ENCODE measurements around the gene NAA60. TPM values are rescaled to one million over a fixed set of nuclear protein-coding genes. Genes with fewer than 3 reads are reported as not detected.

Gene NAA60
- total RNA-seq, 1 experiment from 2014 or later = 57.5 TPM

GRCh38 chr16:3490911-3491629, 47.6 kb downstream of the NAA60 start:
- CTCF ChIA-PET = interaction anchor here (0.5 kb wide), 2 partner anchors 10 to 18 kb away, joined by 4 to 10 read pairs; no protein-coding TSS in a partner anchor
- no peaks in the 10 kb centered on the region for H3K9me3 ChIP-seq (ENCODE audit: insufficient read depth, low read depth)
- no peak overlapping the region for H3K4me3 ChIP-seq
- no TSS peak for BruUV-seq (replicated peaks)
- H3F3A ChIP-seq (ENCODE audit: insufficient read depth, low read depth) = peaks cover 16% of the 10 kb centered on the region; the same call in 1 of the 2 replicates
- H3K4me1 ChIP-seq (replicated peaks; ENCODE audit: insufficient read depth) = peaks cover 13% of the 10 kb centered on the region
- no peaks in the 10 kb centered on the region; the same call in 1 of the 2 replicates for H4K20me1 ChIP-seq (ENCODE audit: insufficient read depth)
- no peaks in the 10 kb centered on the region for H3K9me2 ChIP-seq (ENCODE audit: insufficient read depth)
- no peaks in the 10 kb centered on the region for H3K27me3 ChIP-seq (ENCODE audit: insufficient read depth, low read depth)
- H3K79me2 ChIP-seq (ENCODE audit: low read depth) = no peaks in the 10 kb centered on the region
- H3K4me2 ChIP-seq = no peak overlapping the region
- no peak overlapping the region for H3K27ac ChIP-seq
- no peak overlapping the region for H2AFZ ChIP-seq
- H3K36me3 ChIP-seq (ENCODE audit: low read depth) = no peaks in the 10 kb centered on the region
- POLR2A ChIA-PET (ENCODE audit: unreplicated experiment) = no interaction called here
- intact Hi-C loops (cut with micrococcal nuclease; ENCODE audit: unreplicated experiment) = no loop called here
- DNase-seq = no peak
- TF ChIP-seq EZH2 (IDR thresholded peaks at IDR 0.05; ENCODE audit: low read depth) (no peak), CTCF (conservative IDR thresholded peaks at IDR 0.05) (no peak)

GRCh38 chr16:3492356-3492755, 48.9 kb downstream of the NAA60 start:
- BruUV-seq (replicated peaks) = no TSS peak
- Histone ChIP-seq H2AFZ (no peak overlapping the region), H3K79me2 (ENCODE audit: low read depth) (no peaks in the 10 kb centered on the region), H3K36me3 (ENCODE audit: low read depth) (no peaks in the 10 kb centered on the region), H3F3A (ENCODE audit: insufficient read depth, low read depth) (peaks cover 4% of the 10 kb centered on the region; the same call in 1 of the 2 replicates), H3K27me3 (ENCODE audit: insufficient read depth, low read depth) (no peaks in the 10 kb centered on the region), H4K20me1 (ENCODE audit: insufficient read depth) (no peaks in the 10 kb centered on the region; the same call in 1 of the 2 replicates), H3K4me2 (no peak overlapping the region), H3K4me1 (replicated peaks; ENCODE audit: insufficient read depth) (peaks cover 10% of the 10 kb centered on the region), H3K27ac (no peak overlapping the region), H3K9me2 (ENCODE audit: insufficient read depth) (no peaks in the 10 kb centered on the region), H3K4me3 (no peak overlapping the region), H3K9me3 (ENCODE audit: insufficient read depth, low read depth) (no peaks in the 10 kb centered on the region)
- TF ChIP-seq CTCF (conservative IDR thresholded peaks at IDR 0.05) (no peak), EZH2 (IDR thresholded peaks at IDR 0.05; ENCODE audit: low read depth) (no peak)
- POLR2A ChIA-PET (ENCODE audit: unreplicated experiment) = interaction anchor here (0.6 kb wide), 1 partner anchor 83 kb away, joined by 5 read pairs; no protein-coding TSS in a partner anchor
- CTCF ChIA-PET = no interaction called here
- no peak for DNase-seq
- intact Hi-C loops (cut with micrococcal nuclease; ENCODE audit: unreplicated experiment) = no loop called here

- no peak for DNase-seq
- Histone ChIP-seq H2AFZ (no peak overlapping the region), H3K9me3 (ENCODE audit: insufficient read depth, low read depth) (no peaks in the 10 kb centered on the region), H3K4me1 (replicated peaks; ENCODE audit: insufficient read depth) (no peaks in the 10 kb centered on the region), H3K36me3 (ENCODE audit: low read depth) (no peaks in the 10 kb centered on the region), H3K9me2 (ENCODE audit: insufficient read depth) (no peaks in the 10 kb centered on the region), H3K27ac (no peak overlapping the region), H3K79me2 (ENCODE audit: low read depth) (no peaks in the 10 kb centered on the region), H4K20me1 (ENCODE audit: insufficient read depth) (no peaks in the 10 kb centered on the region), H3F3A (ENCODE audit: insufficient read depth, low read depth) (peaks cover 1% of the 10 kb centered on the region; the same call in 1 of the 2 replicates), H3K4me2 (no peak overlapping the region), H3K27me3 (ENCODE audit: insufficient read depth, low read depth) (no peaks in the 10 kb centered on the region), H3K4me3 (no peak overlapping the region)
- intact Hi-C loops (cut with micrococcal nuclease; ENCODE audit: unreplicated experiment) = no loop called here
- ChIA-PET CTCF (no interaction called here), POLR2A (ENCODE audit: unreplicated experiment) (interaction anchor here (0.6 kb wide), 1 partner anchor 612 kb away, joined by 3 read pairs; no protein-coding TSS in a partner anchor)
- TF ChIP-seq EZH2 (IDR thresholded peaks at IDR 0.05; ENCODE audit: low read depth) (no peak), CTCF (conservative IDR thresholded peaks at IDR 0.05) (no peak)
- BruUV-seq (replicated peaks) = no TSS peak
These were observed 51.0 kb downstream of the NAA60 start for GRCh38 chr16:3494386-3494973.

All from PC-9 (cell line).